Left kidney (tissue), 2 donors: Measurements from ENCODE around the gene SLC35A2. TPM values are rescaled to one million over a fixed set of nuclear protein-coding genes. Genes with fewer than 3 reads are reported as not detected.
"Not testable (repeated sequence)": the region's sequence is repeated elsewhere in the genome, so short reads cannot be mapped to it uniquely, and the experiment has no call there.

Experiments
- DNase-seq: peaks from one replicate; pipeline ENCODE4 v3.0.0-alpha.2; 2013
- polyA plus RNA-seq: library from polyadenylated mRNA; unstranded; fragments of 120-200 nt; gene quantifications from one replicate; pipeline ENCODE4 v1.2.1, GENCODE V29; 2013; ENCODE audit not compliant: insufficient read length

Gene SLC35A2
- polyA plus RNA-seq, 1 donor = 27.2 TPM

- no peak for DNase-seq
Observed at GRCh38 chrX:48903290-48903689, 8.2 kb downstream of the SLC35A2 start.

GRCh38 chrX:48902776-48903175 is 8.7 kb downstream of the SLC35A2 start:
- DNase-seq = no peak

GRCh38 chrX:48902135-48902534 is 9.3 kb downstream of the SLC35A2 start:
- DNase-seq = no peak

- no peak for DNase-seq
Observed at GRCh38 chrX:48901069-48901468, 10.4 kb downstream of the SLC35A2 start.

GRCh38 chrX:48899078-48899410 is 12.4 kb downstream of the SLC35A2 start:
- no peak for DNase-seq

GRCh38 chrX:48897625-48898306 is 13.7 kb downstream of the SLC35A2 start, which contains the start of the genes PQBP1 and TIMM17B:
PQBP1 (plus strand) TSS chrX:48897930; CDS start chrX:48898510, 580 bp downstream.
TIMM17B (minus strand) TSS chrX:48897768; CDS start chrX:48897749, 19 bp downstream.
- DNase-seq = peak; percentile 88

GRCh38 chrX:48897157-48897624 is 14.3 kb downstream of the SLC35A2 start:
- DNase-seq = peak; percentile 66

- no peak for DNase-seq
Observed at GRCh38 chrX:48896611-48897011, 14.8 kb downstream of the SLC35A2 start.

GRCh38 chrX:48894891-48895290 is 16.6 kb downstream of the SLC35A2 start:
- DNase-seq = no peak

GRCh38 chrX:48893556-48894348 is 17.7 kb downstream of the SLC35A2 start:
- DNase-seq = no peak

GRCh38 chrX:48892896-48893295 is 18.6 kb downstream of the SLC35A2 start:
- DNase-seq = no peak

- peak; percentile 77 for DNase-seq
Observed at GRCh38 chrX:48891402-48892288, 19.8 kb downstream of the SLC35A2 start.

- DNase-seq = no peak
Observed at GRCh38 chrX:48890934-48891401, 20.5 kb downstream of the SLC35A2 start.

GRCh38 chrX:48890296-48890925 is 21.0 kb downstream of the SLC35A2 start:
- DNase-seq = no peak

GRCh38 chrX:48886586-48886985 is 24.9 kb downstream of the SLC35A2 start:
- not testable (repeated sequence) for DNase-seq

GRCh38 chrX:48883729-48884128 is 27.7 kb downstream of the SLC35A2 start:
- DNase-seq = no peak

GRCh38 chrX:48876944-48877343 is 34.5 kb downstream of the SLC35A2 start:
- DNase-seq = not testable (repeated sequence)

GRCh38 chrX:48872017-48872416 is 39.4 kb downstream of the SLC35A2 start:
- not testable (repeated sequence) for DNase-seq

GRCh38 chrX:48864210-48864609 is 47.2 kb downstream of the SLC35A2 start:
- no peak for DNase-seq

GRCh38 chrX:48854898-48855297 is 56.5 kb downstream of the SLC35A2 start:
- no peak for DNase-seq

GRCh38 chrX:48854121-48854804 is 57.2 kb downstream of the SLC35A2 start:
- DNase-seq = not testable (repeated sequence)
